CD4-positive, alpha-beta T cell treated with Interferon alpha-2 for 1 hour (primary cell): ENCODE data around the gene LRRC23.
A peak's percentile ranks its signal among the peaks of the same experiment; 100 is the strongest.

Experiments used
- DNase-seq, 2 donors: peaks; one replicate each; pipeline ENCODE4 v3.0.0-alpha.2; 2020 to 2022

LRRC23 gene

DNA sequence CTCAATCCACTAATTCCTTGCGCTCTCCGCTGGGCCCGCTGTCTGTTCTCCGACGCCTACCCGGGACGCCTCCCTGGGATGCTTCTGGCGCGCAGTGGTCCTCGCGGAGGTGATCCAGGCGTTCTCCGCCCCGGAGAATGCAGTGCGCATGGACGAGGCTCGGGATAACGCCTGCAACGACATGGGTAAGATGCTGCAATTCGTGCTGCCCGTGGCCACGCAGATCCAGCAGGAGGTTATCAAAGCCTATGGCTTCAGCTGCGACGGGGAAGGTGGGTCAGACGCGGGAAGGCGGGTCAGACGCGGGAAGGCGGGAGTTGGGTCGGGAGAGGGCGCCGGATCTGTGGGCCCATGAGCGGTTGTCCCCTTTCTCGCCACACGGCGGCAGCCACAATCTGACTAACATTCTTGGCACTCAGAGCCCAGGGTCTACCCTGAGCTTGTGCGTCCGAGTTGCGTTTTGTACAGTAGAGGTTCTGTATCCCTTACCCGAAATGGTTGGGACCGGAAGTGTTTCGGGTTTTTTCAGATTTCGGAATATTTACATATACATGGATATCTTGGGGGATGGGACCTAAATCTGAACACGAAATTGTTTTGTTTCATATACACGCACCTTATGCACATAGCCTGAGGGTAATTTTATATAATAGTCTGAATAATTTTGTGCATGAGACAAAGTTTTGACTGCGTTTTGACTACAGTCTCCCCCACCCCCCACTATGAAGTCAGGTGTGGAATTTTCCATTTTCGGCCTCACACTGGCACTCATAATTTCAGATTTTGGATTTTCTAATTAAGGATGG lies 40.0 kb downstream of the LRRC23 start:
- peak; percentile 88 to 91 for DNase-seq

DNA sequence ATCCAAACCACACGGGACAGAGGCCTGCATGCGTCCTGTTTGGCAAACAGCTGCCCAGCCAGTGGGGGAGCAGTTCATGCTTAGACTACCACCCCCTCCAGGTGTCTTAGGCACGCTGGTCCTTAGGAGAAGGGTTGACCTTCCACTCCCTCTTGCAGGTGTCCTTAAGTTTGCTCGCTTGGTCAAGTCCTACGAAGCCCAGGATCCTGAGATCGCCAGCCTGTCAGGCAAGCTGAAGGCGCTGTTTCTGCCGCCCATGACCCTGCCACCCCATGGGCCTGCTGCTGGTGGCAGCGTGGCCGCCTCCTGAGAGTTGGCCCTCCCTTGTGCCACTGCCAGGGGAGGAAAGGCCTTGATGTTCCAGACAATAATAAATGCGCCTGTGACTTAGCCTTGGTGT lies 41.0 kb downstream of the LRRC23 start:
- DNase-seq: no peak

DNA sequence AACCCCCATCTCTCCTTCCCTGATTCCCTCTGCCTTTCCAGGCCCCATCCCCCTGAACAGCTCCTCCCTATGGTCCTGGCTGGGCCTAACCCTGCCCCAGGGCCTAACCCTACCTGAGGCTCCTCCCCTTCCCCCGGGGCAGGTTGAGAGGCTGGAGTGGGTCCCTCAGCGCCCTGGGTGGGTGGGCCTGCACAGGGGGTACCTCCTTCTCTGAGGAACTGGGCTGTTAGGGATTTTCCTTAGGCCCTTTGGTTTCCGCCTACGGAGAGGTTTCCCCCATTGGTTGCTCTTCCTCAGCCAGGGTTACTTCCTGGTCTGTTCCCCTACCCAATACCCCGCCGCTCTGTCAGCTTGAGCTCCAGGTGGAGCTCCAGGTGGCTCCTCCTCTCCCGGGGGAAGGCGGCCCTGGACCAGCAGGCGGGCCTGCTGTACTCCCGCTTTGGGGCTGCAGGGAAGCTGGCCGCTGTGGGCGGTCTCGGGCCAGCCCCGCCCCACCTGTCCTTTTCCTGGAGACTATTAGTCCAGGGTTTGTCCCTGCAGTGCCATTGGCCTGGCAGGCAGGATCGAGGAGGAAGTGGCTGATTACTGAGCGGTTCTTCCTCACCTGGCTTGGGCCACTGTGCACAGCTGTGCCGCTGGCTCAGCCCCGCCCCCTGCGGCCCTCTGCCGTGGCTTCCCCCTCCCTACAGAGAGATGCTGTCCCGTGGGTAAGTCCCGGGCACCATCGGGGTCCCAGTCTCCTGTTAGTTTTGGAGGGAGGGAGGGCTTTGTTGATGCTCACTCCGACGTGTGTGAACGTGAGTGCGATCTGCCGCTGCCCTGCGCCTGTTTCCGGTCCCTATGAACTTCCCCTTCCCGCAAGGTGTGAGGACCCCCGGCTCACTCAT lies 41.7 kb downstream of the LRRC23 start:
- DNase-seq: peak; percentile 59 to 80

- DNase-seq: no peak
These were observed 42.3 kb downstream of the LRRC23 start for GRCh38 chr12:6946920-6947374.

DNA sequence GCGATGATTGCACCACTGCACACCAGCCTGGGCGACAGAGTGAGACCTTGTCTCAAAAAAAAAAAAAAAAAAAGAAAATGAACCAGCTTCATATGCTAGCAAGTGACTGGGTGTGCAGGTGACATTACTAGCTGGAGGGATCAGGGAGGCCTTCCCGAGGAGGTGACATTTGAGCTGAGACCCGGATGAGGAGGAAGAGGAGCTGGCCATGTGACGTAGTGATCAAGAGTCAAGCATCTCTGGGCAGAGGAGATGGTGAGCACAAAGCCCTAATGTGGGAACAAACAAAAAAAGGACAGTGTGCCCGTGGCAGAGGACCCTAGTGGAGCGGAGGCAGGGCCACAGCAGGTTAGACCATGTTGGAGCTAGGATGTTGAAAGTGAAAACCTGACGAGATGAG lies 43.0 kb downstream of the LRRC23 start:
- DNase-seq: no peak

DNA sequence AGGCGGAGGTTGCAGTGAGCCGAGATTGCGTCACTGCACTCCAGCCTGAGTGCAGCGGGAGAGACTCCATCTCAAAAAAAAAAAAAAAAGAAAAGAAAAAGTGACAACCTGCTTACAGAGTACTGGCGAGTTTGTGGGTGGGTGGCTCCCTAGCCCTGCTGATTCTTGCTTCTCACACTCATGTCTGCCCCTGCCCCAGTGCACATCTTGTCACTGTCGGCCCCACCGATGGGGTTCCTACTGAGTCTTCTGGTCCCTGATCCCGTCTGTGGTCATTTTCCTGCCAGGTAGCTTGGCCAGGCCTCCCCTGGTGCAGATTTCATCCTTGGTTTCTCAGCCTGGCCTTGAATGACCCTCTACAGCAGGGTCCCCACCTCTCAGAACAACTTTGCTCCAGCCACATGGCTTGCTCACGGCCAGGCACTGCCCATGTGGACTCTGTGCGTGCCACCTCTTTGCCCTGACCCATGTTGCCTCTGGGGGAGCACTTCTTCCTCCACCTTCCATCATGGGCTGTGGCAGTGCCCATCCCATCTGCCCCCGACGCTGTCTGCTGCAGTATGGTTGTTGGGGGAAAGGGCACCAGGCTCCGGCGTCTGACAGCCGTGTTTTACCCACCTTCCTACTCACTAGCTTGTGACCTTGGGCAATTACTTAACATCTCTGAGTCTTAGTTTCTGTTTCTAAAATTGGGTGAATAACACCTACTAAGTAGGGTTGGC lies 44.4 kb downstream of the LRRC23 start:
- DNase-seq: peak; percentile 52 to 67

- peak; percentile 41 to 62 for DNase-seq
These were observed 45.8 kb downstream of the LRRC23 start for GRCh38 chr12:6950401-6950801.

GRCh38 chr12:6950811-6951540 lies 46.4 kb downstream of the LRRC23 start, which contains the start of gene PTPN6:
Gene PTPN6 (plus strand): TSS chr12:6951356. CDS start chr12:6951513, 157 bp downstream.
- DNase-seq: peak; percentile 72 to 73

- DNase-seq: peak in 1 of 2 donors; percentile 63
These were observed 47.0 kb downstream of the LRRC23 start for GRCh38 chr12:6951551-6952120.

- DNase-seq: no peak
These were observed 47.7 kb downstream of the LRRC23 start for GRCh38 chr12:6952121-6952862.

DNA sequence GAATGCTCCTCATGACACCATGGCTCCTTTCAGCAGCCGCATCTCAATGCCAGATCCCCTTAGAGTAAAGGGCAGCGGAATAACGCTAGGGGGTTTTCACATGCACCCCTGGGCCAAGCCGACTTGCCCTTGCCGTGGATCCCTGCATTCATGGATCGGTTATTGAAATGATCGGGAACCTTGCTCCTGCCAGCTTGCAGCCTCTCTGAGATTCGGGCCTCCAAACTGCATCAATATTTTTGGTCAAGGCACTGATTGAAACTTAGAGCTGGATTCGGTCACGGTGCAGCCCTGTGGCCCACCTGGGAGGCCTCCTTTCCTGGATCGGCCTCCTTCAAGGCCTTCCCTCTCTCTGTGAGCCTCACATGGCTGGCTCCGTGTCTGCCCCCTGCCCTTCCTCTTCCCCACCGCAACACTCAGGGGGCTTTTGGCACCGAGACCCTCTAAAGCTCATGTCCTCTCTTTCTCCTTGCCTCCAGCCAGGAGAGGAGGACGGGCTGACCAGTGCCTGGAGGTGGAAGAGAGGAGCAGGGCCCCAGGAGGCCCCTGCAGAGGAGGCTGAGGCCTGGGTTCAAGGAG lies 48.3 kb downstream of the LRRC23 start:
- DNase-seq: peak in 1 of 2 donors; percentile 40

GRCh38 chr12:6953442-6954315 lies 49.1 kb downstream of the LRRC23 start:
- DNase-seq: peak; percentile 89 to 94

GRCh38 chr12:6954316-6955107 lies 49.9 kb downstream of the LRRC23 start:
- DNase-seq: peak in 1 of 2 donors; percentile 37

- DNase-seq: peak in 1 of 2 donors; percentile 27
These were observed 50.7 kb downstream of the LRRC23 start for GRCh38 chr12:6955108-6956020.

GRCh38 chr12:6956021-6956727 lies 51.6 kb downstream of the LRRC23 start:
- peak; percentile 41 to 58 for DNase-seq

- peak in 1 of 2 donors; percentile 71 for DNase-seq
These were observed 52.6 kb downstream of the LRRC23 start for GRCh38 chr12:6957151-6957701.
